Endometrium (tissue), 2 donors: ENCODE results near the gene BCAS3.

Source experiments
- FAIRE-seq: peaks from 2 replicates; lab custom pipeline; 2012; peaks lifted over from hg19 to GRCh38; lab: Jason Lieb, UNC
- donor health status: control.
- donor health status: control.

BCAS3 gene

DNA sequence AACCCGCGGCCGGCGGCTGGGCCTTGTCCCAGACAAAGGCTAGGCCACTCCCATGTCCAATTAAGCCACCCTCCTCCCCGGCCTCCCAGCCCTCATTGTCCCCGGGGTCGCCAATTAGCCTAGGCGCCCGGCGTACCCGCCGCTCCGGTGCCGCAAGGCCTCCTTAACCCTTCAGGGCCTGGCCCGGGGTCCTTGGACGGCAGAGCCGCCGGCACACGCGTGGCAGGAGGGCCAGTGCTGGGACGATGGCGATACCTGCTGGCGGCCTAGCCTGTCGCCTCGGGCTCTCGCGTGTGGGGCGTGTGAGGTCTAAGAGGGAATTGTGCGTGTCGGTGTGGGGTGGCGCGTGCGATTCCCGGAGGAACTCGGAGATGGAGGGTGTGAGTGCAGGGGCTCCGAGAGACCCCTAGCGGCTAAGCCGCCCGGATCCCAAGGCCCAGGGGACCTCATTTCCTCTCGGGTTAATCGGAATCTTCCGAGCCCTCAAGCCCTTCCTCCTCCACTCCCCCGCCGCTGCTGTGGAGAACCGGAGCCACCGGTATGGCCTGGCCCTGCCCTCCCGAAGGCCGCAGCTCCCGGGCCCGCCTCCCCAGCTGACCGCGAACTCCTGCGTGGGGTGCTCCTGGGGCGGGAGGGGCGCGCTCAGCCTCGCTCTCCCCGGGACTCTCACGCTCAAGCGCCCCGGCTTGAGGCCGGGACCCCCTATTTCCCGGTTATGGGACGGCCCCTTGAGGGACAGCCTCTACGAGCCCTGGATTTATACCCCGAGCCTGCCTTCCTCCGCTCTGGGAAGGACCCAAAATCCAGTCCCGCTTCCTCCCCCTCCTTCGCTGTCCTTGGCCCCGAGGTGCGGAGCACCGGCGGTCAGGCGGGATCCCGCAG lies 733.9 kb downstream of the BCAS3 start:
- FAIRE-seq: no peak

DNA sequence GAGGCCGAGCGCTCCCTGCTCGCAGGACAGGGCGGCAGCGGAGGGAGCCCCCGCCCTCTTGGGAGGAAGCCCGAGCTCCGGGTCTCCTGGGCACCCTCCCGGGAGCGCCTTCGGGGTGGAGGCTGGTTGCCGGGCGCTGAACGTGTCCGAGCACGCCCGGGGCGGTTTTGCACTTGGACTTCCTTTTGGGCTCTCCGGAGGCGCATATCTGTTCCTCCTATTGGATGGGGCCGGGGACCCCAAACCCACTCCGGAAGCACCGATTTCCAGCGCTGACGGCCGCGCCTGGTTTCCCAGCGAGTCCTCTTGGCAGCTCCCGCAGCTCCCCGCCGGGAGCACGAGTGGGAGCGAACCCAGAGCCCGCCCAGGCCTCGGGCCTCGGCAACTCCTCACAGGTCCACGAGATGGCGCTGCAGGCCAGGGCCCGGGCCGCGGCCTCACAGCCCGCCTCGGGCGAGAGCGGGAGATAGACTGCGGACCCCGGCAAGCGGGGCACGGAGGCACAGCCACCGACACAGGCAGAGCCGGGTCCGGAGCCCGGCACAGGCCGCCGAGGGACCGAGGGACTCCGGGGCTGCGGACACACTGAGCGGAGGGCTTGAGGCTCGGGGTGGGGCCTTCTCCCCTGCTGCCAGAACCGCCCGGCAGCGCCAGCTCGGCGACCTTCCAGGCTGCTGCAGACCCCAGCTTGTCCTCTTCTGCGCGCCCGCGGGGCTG lies 734.6 kb downstream of the BCAS3 start:
- no peak for FAIRE-seq

GRCh38 chr17:61412860-61413660 lies 735.4 kb downstream of the BCAS3 start:
- FAIRE-seq: no peak

GRCh38 chr17:61413661-61414126 lies 736.0 kb downstream of the BCAS3 start:
- FAIRE-seq: no peak

DNA sequence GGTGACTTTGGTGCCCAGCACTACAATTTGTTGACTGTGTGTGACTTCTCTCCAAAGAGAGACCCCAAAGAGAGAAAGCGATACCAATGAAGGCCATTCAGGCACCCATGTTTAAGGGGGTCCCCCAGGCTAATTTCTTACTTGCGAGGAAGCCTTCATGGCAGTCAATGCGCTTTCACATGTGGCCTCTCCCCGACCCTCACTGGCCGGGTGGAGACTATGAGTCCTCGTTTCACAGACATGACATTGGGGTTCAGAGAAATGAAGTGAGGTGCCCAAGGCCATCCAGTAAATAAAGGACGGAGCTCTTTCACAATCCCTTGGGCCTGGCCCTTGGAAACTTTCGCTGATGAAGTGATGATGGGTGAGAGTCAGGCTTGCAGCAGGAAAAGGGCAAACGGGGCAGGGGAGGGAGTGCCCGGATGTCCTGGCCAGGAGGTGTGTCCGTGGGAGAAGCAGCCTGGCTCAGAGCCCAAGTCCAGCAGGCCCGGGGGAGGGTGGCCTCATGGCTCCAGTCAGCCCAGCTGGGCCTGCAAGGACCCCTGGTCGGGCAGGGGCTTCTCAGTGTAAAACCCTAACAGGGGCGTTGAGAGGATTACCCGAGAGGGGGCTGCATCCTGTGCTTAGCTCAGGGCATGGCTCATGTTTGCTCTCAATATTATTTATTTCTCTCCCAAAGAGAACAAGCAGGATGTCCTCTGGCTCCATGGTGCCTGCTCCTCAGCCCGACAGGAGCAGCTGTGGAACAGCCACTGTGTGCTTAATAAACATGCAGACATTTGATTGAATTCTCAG lies 736.7 kb downstream of the BCAS3 start:
- FAIRE-seq: no peak

GRCh38 chr17:61414936-61415251 lies 737.2 kb downstream of the BCAS3 start:
- no peak for FAIRE-seq

DNA sequence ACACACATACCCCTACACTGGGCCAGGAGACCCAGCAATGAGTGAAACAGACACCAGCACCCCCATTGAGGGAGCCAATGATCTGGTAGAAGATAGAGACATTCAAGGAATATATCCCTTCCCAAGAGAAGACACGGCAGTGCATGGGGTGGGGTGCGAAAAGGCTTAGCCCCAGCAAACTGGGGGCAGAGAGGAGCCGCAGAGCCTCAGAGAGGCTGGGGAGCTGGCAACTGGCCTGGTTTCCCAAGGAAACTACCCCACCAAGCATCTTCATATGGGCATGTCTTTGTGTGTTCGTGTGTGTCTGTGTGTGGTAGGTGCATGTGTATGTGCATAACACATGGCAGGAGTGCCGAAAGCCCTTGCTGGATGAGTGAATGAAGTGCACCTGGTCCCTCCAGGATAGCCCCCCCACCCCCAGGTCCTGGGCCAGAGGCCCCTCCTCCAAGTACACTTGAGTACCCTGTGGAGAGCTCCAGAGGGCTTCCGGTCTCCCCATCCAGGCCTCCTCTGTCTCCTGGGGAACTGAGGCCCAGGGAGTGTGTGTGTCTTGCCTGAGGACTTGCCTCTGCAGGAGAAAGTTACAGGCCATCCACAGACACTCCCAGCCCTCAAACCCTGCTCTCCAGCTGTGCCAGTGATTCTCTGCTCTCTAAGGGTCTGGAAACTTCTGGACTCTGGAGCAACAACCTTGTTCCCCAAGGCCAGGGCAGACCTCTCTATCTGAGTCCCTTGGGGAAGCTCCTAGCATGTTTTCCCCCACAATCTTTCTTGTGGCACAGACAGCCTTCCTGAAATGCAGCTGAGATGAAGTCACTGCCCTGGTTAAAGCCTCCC lies 737.9 kb downstream of the BCAS3 start:
- FAIRE-seq: no peak

GRCh38 chr17:61416211-61416539 lies 738.5 kb downstream of the BCAS3 start:
- no peak for FAIRE-seq

DNA sequence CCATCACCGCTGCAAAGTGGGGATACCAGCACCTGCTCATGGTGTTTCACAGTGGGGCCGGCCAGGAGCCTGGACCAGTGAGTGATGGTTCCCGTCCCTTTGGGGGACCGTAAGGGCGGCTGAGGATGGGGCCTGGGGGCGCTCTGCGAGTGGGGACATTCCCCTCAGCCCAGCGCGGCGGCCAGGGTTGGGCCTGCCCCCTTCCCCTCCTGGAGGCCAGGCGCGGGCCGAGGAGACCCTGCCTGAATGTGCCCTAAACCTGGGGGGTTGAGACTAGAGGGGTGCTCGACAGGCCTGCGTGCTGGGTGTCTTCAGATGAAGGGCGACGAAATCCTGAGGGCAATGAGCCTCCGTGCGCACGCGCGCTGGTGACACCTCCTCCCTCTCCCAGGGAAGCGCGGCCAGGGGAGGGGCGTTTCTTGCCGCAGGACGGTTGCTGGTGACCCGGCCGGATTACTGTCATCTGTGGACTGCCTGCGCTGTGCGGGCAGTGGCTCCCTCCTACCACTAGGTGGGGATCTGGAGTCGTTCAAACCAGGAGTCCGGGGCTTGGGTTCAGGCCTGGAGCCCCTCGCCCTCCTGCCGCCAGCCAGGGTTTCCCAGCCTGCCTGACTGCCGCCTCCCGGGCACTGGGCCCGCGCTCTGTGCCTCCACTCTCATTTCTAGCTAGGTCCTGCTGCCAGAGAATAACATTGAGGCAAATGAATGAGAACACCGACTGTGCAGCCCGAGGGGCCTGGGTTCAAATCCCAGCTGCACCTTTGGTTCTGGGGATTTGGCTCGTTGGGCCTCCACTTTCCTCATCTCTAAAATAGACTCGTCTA lies 739.1 kb downstream of the BCAS3 start:
- FAIRE-seq: no peak

DNA sequence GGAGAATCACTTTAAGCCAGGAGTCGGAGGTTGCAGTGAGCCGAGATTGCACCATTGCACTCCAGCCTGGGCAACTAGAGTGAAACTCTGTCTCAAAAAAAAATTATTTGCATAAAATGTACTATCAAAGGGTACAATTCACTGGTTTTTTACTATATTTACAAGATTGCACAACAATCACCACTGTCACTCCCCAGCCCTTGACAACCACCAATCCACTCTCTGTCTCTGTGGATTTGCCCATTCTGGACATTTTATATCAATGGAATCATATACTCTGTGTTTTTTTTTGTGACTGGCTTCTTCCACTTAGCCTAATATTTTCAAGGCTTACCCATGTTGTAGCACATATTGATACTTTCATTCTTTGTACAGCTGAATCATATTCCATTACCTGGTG lies 740.8 kb downstream of the BCAS3 start:
- FAIRE-seq: no peak

- no peak for FAIRE-seq
Observed at GRCh38 chr17:61419496-61420046, 741.9 kb downstream of the BCAS3 start.

- FAIRE-seq: no peak
Observed at GRCh38 chr17:61420052-61420451, 742.4 kb downstream of the BCAS3 start.

DNA sequence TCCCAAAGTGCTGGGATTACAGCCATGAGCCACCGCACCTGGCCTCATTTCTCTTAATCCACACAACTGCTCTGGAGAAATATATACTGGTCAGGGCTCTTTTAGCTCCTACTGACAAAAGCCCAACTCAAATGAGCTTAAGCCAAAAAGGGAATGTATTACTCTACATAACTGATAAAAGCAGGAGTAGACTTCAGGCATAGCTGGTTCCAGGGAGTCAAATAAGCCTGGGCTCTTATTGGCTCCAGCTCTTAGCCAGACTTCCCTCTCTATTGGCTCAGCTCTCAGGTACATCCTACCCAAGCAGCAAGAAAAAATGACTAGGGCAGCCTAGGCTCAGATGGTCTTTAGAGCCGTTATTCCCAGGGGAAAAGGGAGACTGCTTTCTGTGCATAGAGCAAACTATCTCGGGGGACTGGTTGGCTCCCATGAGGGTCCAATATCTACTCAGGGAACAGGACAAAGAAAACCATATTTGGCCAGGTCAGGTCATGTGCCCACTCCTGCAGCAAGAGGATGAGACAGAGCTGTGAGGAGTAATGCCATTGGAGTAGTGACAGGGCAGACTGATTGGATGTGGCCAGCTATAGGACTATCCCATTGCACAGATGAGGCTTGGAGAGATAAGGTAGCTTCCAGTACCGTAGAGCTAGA lies 743.2 kb downstream of the BCAS3 start:
- no peak for FAIRE-seq

GRCh38 chr17:61421460-61421859 lies 743.8 kb downstream of the BCAS3 start:
- FAIRE-seq: no peak

DNA sequence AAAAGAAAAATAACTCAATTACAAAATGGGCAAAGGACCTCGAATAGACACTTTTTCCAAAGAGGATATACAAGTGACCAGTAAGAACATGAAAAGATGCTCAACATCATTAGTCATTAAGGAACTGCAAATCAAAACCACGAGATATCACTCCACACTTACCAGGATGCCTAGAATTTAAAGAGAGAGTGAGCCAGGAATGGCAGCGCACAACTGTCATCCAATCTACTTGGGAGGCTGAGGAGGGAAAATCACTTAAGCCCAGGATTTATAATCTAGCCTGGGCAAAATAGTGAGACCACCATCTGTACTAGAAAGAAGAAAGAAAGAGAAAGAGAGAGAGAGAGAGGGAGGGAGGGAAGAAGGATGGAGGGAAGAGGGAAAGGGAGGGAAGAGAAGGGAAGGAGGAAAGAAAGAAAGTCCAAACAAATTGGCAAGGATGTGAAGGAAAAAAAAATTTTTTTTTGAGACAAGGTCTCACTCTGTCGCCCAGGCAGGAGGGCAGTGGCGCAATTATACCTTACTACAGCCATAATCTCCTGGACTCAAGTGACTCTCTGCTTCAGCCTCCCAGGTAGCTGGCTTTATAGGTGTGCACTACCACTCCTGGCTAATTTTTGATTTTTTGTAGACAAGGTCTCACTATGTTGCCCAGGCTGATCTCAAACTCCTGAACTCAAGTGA lies 744.6 kb downstream of the BCAS3 start:
- FAIRE-seq: no peak

- FAIRE-seq: no peak
Observed at GRCh38 chr17:61422869-61423268, 745.2 kb downstream of the BCAS3 start.

- no peak for FAIRE-seq
Observed at GRCh38 chr17:61423967-61424649, 746.5 kb downstream of the BCAS3 start.
